GM23248 (cell line): Measurements from ENCODE around the gene FBXO48. TPM values are rescaled to one million over a fixed set of nuclear protein-coding genes. Genes with fewer than 3 reads are reported as not detected.

Experiments used
- DNase-seq: peaks from one replicate; pipeline ENCODE4 v3.0.0-alpha.2; 2015
- H2AFZ ChIP-seq: fragments of 200-600 bp; sonication (generic); 2 replicates; pipeline ENCODE4 v1.6.1; 2016; ENCODE audit warnings: antibody characterized with exemption
- H3F3A ChIP-seq: fragments of 200-600 bp; sonication (generic); 2 replicates; pipeline ENCODE4 v1.6.1; 2016; ENCODE audit warnings: mild to moderate bottlenecking, antibody characterized with exemption, mixed run types; ENCODE audit not compliant: insufficient read depth
- H3K27ac ChIP-seq: fragments of 200-600 bp; sonication (generic); 2 replicates; pipeline ENCODE4 v1.5.1; 2016; ENCODE audit warnings: mild to moderate bottlenecking
- H3K27me3 ChIP-seq: fragments of 200-600 bp; sonication (generic); replicated peaks from 2 replicates; pipeline ENCODE4 v1.6.1; 2016; ENCODE audit warnings: mild to moderate bottlenecking; ENCODE audit not compliant: insufficient read depth
- H3K36me3 ChIP-seq: fragments of 200-600 bp; sonication (generic); 2 replicates; pipeline ENCODE4 v1.6.1; 2016; ENCODE audit warnings: low read depth, mild to moderate bottlenecking
- H3K4me1 ChIP-seq: fragments of 200-600 bp; sonication (generic); 2 replicates; pipeline ENCODE4 v1.6.1; 2016; ENCODE audit warnings: mild to moderate bottlenecking; ENCODE audit not compliant: insufficient read depth
- H3K4me2 ChIP-seq: fragments of 200-600 bp; sonication (generic); one replicate; pipeline ENCODE4 v1.6.1; 2016; ENCODE audit warnings: mild to moderate bottlenecking; ENCODE audit not compliant: unreplicated experiment
- H3K4me3 ChIP-seq: fragments of 200-600 bp; sonication (generic); 2 replicates; pipeline ENCODE4 v1.5.1; 2016; ENCODE audit warnings: mild to moderate bottlenecking
- H3K79me2 ChIP-seq: fragments of 200-600 bp; sonication (generic); 2 replicates; pipeline ENCODE4 v1.6.1; 2016; ENCODE audit warnings: mild to moderate bottlenecking; ENCODE audit not compliant: insufficient read depth
- H3K9ac ChIP-seq: fragments of 200-600 bp; sonication (generic); 2 replicates; pipeline ENCODE4 v1.6.1; 2016; ENCODE audit warnings: mild to moderate bottlenecking
- H3K9me2 ChIP-seq: fragments of 200-600 bp; sonication (generic); 2 replicates; pipeline ENCODE4 v1.6.1; 2016; ENCODE audit warnings: mixed run types, mild to moderate bottlenecking, moderate library complexity; ENCODE audit not compliant: insufficient read depth
- H3K9me3 ChIP-seq: fragments of 200-600 bp; sonication (generic); one replicate; pipeline ENCODE4 v1.6.1; 2017; ENCODE audit warnings: low read depth
- H4K20me1 ChIP-seq: fragments of 200-600 bp; sonication (generic); 2 replicates; pipeline ENCODE4 v1.6.0; 2016; ENCODE audit not compliant: insufficient read depth
- EZH2 ChIP-seq: fragments of 200-600 bp; sonication (generic); IDR thresholded peaks from 2 replicates; pipeline ENCODE4 v1.6.1; 2018; ENCODE audit warnings: antibody characterized with exemption, mild to moderate bottlenecking; ENCODE audit not compliant: insufficient read depth, poor library complexity, severe bottlenecking
- EZH2phosphoT487 ChIP-seq: fragments of 200-600 bp; sonication (generic); IDR thresholded peaks from 2 replicates; pipeline ENCODE4 v1.6.1; 2018; ENCODE audit warnings: antibody characterized with exemption, moderate library complexity, mild to moderate bottlenecking, low read depth; ENCODE audit not compliant: insufficient read depth
- WGBS, 2 experiments: methylation state at CpG; one replicate each; pipeline ENCODE4 v1.1.6; 2015 to 2017; ENCODE audit warnings: low lambda C conversion rate in 2 of 2, low coverage in 1 of 2; ENCODE audit errors: missing lambda C conversion rate in 2 of 2; 5-methylcytosine and 5-hydroxymethylcytosine counted together
- in situ Hi-C: fragments of 300-500 bp; cut with MboI; formaldehyde crosslinking; loops from 2 replicates; pipeline ENCODE4 v1.15.0; 2020
- polyA plus RNA-seq: library from polyadenylated mRNA; unstranded; fragments of >200 nt; fragmentation: Nextera tagmentation; extraction: Ambion mirVana; gene quantifications from 2 replicates; pipeline ENCODE4 v1.2.1, GENCODE V29; 2016
- total RNA-seq: library from RNA; depleted of rRNA; stranded (reverse); fragments of >200 nt; shearing (Covaris generic); gene quantifications from 2 replicates; pipeline ENCODE4 v1.2.3, GENCODE V29; 2014

The FBXO48 gene
- total and polyA plus RNA-seq, 2 experiments from 2014 or later, result 0.65 to 1.0 TPM

GRCh38 chr2:68456198-68456597 is 10.9 kb downstream of the FBXO48 start:
- in situ Hi-C loops, result no loop called here
- Histone ChIP-seq H3K36me3 (no peaks in the 10 kb centered on the region), H4K20me1 (no peaks in the 10 kb centered on the region), H3K79me2 (no peaks in the 10 kb centered on the region), H3K9ac (no peak overlapping the region), H3K9me2 (no peaks in the 10 kb centered on the region), H3K27me3 (no peaks in the 10 kb centered on the region), H3K9me3 (no peaks in the 10 kb centered on the region), H3F3A (peaks cover 14% of the 10 kb centered on the region; the same call in 1 of the 2 replicates), H2AFZ (no peak overlapping the region), H3K27ac (no peak overlapping the region), H3K4me2 (no peak overlapping the region), H3K4me1 (peaks cover 20% of the 10 kb centered on the region), H3K4me3 (no peak overlapping the region)
- DNase-seq, result no peak
- 75 to 78% methylated on average over 4 of the region's 4 CpGs for WGBS, 2 experiments
- TF ChIP-seq EZH2 (no peak), EZH2phosphoT487 (no peak)

GRCh38 chr2:68454719-68455118 is 12.4 kb downstream of the FBXO48 start:
- Histone ChIP-seq H3K9ac (no peak overlapping the region), H3K79me2 (no peaks in the 10 kb centered on the region), H3K4me2 (no peak overlapping the region), H3F3A (peaks cover 14% of the 10 kb centered on the region; the same call in 1 of the 2 replicates), H2AFZ (no peak overlapping the region), H3K4me1 (peaks cover 20% of the 10 kb centered on the region), H3K27me3 (no peaks in the 10 kb centered on the region), H3K36me3 (no peaks in the 10 kb centered on the region), H3K9me3 (no peaks in the 10 kb centered on the region), H3K4me3 (no peak overlapping the region), H3K9me2 (no peaks in the 10 kb centered on the region), H4K20me1 (no peaks in the 10 kb centered on the region), H3K27ac (no peak overlapping the region)
- 84 to 96% methylated on average over 3 of the region's 3 CpGs for WGBS, 2 experiments
- in situ Hi-C loops, result no loop called here
- TF ChIP-seq EZH2 (no peak), EZH2phosphoT487 (no peak)
- no peak for DNase-seq

- Histone ChIP-seq H3K27ac (no peak overlapping the region), H3K27me3 (no peaks in the 10 kb centered on the region), H3K4me2 (no peak overlapping the region), H4K20me1 (no peaks in the 10 kb centered on the region), H3K4me1 (peaks cover 15% of the 10 kb centered on the region), H2AFZ (no peak overlapping the region), H3K9me3 (no peaks in the 10 kb centered on the region), H3F3A (peaks cover 9% of the 10 kb centered on the region; the same call in 1 of the 2 replicates), H3K9me2 (no peaks in the 10 kb centered on the region), H3K79me2 (no peaks in the 10 kb centered on the region), H3K4me3 (no peak overlapping the region), H3K36me3 (no peaks in the 10 kb centered on the region), H3K9ac (no peak overlapping the region)
- in situ Hi-C loops, result no loop called here
- TF ChIP-seq EZH2phosphoT487 (no peak), EZH2 (no peak)
- no peak for DNase-seq
- 38 to 51% methylated on average over 2 of the region's 2 CpGs for WGBS, 2 experiments
Observed at GRCh38 chr2:68453761-68454360, 13.2 kb downstream of the FBXO48 start.

GRCh38 chr2:68452158-68452900 is 14.8 kb downstream of the FBXO48 start:
- Histone ChIP-seq H3K9me3 (no peaks in the 10 kb centered on the region), H4K20me1 (no peaks in the 10 kb centered on the region), H3K27ac (no peak overlapping the region), H3K9ac (no peak overlapping the region), H3K4me2 (no peak overlapping the region), H3F3A (no peaks in the 10 kb centered on the region), H3K4me1 (no peaks in the 10 kb centered on the region), H3K4me3 (no peak overlapping the region), H3K9me2 (no peaks in the 10 kb centered on the region), H3K36me3 (no peaks in the 10 kb centered on the region), H2AFZ (no peak overlapping the region), H3K79me2 (no peaks in the 10 kb centered on the region), H3K27me3 (no peaks in the 10 kb centered on the region)
- WGBS, 2 experiments, result 63 to 66% methylated on average over 5 of the region's 5 CpGs
- TF ChIP-seq EZH2phosphoT487, result no peak
- no peak for TF ChIP-seq EZH2
- DNase-seq, result no peak
- in situ Hi-C loops, result no loop called here
